Measurements from ENCODE around the gene MLPH.

MLPH gene

DNA sequence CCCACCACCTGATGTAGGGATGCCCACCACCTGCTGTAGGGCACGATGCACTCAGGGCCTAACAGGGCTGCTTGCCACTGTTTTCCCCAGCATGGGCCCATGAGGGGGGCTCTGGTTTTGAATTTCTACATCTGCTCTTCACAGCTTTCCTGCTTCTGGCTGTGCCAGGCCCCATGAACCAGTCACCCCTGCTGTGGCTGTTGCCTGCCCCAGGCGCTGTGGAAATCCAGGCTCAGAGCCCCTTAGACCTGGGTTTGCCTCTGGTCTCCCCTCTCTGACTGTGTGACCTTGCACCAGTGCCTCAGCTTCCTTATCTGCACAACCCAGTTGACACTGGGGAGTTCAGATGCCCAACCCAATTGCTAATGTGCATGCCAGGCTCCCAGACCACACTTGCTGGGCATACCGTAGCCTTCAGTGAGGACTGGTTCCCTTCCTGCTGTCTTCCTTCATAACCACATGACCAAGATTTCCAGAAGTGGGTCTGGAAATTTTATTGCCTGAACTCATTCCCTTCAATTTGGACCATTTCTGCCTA is 6.0 kb upstream of the MLPH start:
- DNase-seq: no peak

DNA sequence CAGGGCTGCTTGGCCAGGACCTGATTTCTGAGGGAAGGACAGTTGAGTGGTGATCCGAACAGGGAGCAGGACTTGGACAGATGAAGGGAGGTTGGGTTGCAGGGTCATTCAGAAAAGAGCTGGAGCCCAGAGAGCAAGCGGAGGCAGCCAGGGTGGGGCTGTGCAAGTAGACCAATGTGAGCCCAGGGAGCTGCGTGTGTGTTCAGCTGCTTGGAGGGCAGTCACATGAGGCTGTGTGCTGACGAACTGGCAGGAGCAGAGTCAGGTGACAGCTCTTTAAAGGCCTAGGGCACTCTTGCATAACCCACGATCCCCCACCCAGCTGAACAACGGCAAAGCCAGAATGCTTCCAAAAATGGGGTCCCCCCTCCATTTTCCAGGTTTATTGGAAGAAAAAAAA is 4.6 kb upstream of the MLPH start:
- no peak for DNase-seq

- DNase-seq: no peak
Observed at GRCh38 chr2:237483018-237483731, 3.9 kb upstream of the MLPH start.

GRCh38 chr2:237485304-237485703 is 1.7 kb upstream of the MLPH start:
- no peak for DNase-seq

DNA sequence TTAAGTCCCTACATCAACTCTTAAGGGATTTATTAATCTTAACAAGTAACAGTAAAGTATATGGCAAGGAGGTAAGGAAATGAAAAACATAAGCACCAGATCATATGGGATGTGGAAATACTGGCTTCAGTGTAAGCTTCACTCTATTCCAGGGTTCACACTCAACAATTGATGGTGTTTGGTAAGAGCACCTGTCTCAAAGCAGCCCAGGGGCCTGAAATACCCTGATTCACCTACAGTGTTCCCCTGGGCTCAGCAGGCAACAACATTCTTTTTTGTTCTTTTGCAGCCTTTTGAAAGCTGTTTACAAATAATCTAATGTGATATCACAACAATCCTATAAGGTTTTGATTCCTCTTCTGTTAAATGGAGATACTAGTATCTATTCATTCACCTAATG is 1.2 kb upstream of the MLPH start:
- no peak for DNase-seq

- DNase-seq: no peak
Observed at GRCh38 chr2:237486334-237486818, 675 bp upstream of the MLPH start.

DNA sequence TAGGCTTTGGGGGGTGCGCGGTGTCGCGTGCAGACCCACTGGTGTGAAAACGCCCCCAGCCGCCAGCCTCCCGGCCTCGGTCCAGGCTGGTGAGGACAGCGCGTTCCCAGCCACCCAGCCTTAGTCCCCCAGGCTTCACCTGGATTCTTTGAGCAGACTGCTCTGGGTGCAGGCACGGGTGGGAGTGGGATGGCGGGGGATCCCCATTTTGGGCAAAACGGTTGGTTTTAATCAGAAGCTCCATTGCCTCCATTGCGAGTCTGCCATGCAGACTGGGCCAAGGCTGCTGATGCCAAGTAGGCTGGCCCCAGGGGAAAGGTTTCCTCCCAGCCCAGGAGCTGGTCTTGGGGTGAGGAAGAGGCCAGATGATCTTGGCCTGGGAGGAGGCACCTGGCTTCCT is 445 bp downstream of the MLPH start:
- no peak for DNase-seq

DNA sequence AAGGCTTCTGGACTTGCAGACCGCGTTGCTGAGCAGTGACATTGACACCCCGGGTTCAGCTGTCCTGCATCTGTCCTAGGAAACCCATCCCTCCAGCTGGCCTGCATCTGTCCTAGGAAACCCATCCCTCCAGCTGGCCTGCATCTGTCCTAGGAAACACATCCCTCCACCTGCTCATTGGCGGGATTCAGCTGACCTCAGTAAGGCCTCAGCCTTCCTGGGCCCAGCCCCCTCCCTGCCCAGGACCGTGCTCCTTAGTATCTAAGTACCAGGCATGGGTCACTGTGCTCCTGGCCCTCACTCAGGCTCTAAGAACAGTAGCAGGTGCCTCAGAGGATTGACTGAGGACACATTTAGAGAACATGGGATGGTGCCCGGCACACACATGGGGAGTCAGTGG is 1.2 kb downstream of the MLPH start:
- DNase-seq: no peak

DNA sequence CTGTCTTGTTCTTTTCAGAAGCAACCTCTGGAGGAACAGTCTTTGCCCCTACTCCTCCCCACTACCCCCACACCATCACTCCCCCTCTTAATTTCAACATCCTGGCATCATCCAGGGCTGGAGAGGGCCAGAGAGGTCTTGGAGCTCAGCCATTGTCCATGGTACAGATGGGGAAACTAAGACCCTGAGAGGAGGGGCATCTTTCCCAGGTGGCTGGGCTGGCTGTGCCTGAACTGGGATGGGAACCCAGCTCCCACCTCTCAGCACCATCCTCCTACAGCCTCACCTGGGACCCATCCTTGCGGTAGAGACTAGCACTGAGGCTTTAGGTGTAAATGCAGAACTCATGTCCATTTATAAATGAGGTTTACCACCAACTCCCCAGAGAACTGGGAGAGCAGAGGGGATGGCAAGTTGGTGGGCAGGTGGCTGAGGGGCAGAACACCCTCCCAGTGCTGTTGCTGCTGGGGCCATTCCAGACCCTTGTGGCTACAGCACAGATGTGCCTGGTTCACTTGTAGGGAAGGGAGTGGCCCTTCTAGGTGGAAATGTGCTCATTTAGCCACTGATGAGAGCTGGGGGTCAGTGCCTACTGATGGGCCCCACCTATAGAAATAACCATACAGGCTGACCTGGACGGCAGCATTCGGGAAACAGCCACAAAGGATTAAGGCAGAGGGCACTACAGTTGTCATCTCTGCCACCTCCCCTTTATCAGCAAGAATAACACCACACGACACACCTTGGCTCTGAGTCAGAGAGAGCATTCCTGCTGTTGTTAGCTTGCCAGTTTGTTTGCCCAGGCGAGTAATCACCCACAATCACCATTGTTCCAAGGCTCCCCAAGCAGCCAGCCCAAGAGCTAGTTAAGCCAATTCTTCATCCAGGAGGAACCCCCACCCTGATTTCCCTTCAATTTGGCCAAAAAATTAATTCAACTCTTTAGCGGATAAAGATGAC is 2.1 kb downstream of the MLPH start:
- no peak for DNase-seq

GRCh38 chr2:237490009-237490711 is 3.1 kb downstream of the MLPH start:
- DNase-seq: no peak

GRCh38 chr2:237490795-237491194 is 3.7 kb downstream of the MLPH start:
- no peak for DNase-seq

DNA sequence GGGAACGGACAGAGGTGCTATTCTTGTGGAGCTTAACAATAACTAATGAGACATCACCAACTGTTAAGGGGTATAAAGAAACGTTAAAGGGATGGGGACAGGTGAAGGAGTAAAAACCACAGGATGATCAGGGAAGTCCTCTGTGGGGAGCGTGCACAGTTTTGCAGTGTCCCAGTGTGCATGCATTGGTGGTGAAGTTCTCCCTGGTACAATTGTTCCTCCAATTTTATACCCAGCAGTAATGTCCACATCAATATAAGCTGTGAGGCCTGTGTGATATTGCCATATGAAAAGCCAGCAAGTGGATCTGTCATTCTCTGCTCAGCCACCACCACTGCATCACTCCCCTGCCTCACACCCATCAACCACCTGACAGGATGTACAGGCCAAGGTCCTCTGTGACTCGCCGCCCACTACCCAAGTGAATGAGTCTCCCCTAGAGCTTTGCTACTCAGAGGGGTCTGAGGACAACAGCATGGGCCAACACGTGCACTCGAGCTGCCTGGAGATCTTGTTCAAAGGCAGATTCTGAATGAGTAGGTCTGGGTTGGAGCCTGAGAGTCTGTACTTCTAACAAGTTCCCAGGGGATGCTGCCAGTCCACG is 4.6 kb downstream of the MLPH start:
- no peak for DNase-seq

DNA sequence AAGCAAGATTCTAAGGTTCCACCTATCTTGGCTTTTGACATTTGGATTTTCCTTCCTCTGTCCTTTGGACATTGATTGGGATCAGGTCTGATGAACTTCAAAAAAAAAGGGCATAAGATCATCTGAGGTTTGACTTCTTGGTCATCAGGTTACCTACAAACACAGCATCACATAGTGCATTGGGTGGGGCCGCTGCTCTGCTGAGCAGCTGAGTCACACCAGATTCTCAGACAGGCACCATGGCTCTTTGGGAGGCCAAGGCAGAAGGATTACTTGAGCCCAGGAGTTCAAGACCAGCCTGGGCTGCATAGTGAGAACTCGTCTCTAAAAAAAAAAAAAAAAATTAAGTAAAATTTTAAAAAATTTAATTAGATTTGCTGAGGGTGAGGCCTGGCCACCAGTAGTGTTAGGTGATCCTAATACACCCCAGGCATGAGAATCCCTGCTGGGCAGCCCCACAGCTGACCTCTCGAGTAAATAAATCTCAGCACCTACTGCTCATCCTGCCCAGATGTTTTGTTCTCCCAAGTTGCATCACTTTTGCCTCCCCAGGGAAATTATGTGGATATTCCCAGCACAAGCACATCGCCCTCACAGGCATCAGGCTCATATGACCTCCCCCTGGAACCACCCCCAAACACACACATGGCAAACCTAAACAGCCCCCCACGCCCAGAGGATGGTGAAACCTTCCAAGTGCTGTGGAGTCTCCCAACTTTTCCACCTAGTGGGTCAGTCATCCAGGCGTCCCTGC is 5.3 kb downstream of the MLPH start:
- no peak for DNase-seq

- no peak for DNase-seq
Observed at GRCh38 chr2:237494066-237494465, 7.0 kb downstream of the MLPH start.

DNA sequence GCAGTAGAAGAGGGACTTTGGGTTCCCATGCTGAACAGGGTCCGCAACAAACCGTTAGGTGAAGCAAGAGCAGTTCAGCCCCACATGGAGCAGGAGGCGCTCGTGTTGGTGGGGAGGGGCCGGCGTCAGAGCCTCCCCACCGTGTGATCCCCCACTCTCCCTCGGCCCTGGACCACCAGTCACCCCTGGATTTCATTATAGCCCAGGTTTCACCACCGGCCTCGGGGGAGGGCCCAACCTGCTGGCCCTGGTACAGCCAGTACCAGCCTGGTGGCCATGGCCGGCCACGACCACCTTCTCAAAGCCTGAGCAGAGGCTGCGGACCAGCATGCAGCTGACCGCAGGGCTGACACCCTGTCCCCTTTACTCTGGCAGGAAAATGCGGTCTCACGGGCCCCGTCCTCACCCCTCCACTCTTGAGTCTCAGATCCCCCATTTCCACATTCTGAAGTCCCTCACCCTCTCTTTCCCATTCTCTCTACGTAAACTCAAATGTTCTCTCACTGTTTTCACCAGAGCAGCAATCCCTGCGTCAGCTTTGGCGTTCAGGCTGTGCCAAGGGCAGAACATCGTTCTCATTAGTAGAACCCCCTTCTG is 8.6 kb downstream of the MLPH start:
- no peak for DNase-seq

DNA sequence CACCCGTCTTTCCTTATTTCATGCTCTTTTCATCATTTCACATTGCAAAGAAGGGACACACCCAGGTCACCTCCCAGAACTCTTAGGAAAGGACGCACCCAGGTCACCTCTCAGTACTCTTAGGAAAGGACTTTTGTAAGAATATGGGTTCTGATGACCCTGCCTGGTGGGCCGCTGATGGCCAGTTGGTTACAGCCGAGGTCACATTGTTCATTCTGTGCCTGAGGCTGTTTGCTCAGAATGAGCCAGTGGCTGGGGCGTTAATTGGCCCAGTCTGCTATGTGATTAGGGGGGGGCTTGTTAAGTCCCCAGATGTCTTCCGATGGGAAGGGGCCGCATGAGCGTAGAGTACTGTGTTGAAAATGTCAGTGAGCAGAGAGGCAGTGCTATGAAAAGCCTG is 9.4 kb downstream of the MLPH start:
- no peak for DNase-seq

DNA sequence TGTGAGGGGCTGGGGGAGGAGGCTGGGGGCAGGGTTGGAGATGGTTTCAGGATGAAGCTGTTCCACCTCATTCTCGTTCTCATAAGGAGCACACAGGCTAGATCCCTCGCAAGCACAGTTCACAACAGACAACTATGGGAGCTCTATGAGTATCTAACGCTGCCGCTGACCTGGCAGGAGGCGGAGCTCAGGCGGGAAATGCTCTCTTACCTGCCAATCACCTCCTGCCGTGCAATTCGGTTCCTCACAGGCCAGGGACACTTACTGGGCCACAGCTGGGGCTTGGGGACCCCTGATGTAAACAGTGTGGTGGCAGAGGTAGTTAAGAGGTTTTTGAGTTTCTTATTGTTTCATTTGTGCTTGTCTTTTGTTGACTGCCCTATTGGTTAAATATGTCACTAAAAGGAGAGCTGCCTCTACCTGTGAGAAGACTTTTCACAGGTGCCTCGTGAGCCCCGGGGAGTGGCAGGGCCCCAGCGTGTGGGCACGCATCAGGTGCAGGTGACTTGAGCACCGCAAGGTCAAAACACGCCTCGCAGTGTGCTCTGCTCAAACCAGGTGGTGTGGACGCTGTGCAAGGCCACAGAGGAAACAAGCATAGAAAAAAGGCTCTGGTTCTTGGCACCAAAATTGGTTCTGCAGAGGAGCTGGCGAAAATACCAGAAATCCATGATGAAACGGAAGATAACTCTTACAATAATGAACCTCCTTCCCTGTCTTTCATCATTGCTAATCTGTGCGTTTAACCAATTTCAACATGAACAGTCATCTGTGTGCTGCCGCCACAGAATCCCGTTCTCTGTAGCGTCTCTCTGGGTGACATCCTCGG is 10.2 kb downstream of the MLPH start:
- DNase-seq: no peak

DNA sequence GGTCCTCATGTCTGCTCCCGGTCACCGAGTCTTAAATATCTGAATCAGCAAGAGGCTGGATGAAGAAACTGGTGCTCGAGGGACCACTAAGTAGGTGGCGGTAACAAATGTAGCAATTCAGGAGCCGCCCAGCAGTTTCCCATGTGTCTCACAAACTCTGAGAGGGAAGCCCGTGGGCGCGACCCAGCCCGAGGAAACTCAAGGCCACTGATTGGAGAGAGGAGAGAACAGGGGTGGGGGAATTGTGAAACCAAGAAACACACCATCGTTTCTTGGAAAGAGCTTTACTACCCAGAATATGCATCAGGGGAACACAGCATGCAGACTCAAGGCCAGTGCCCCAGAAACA is 10.8 kb downstream of the MLPH start:
- no peak for DNase-seq

- no peak for DNase-seq
Observed at GRCh38 chr2:237498341-237498740, 11.3 kb downstream of the MLPH start.

DNA sequence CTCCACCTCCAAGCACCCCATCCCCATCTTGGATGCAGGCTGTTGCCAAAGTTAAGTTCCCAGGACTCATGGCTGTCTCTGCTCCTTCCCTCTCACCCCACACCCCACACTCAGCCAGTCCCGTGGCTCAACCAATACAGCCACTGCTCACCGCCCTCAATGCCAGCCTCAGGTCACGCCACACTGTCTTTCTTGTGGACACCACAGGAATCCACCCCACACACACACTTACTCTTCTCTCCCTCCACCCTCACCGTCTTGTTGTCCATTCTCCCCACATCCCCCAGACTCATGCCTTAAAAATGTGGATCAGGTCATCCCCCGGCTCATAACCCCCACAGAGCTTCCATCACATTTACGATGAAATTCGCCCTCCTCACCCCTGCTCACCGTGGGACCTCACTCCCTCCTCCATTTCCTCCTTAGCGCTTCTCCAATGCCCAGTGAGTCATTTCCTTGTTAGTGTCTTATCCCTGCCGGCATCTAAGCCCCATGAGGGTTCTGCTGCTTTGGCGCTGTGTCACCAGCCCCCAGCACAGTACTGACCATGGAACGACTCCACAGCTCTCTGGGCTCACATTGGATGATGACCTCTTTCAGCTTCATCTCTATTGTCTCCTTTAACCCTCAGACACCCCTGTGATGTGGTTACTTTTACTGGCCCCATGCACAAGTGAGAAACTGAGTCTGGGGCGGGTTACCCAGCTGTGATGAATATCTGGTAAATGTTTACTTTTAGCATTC is 13.8 kb downstream of the MLPH start:
- DNase-seq: no peak

Data from stimulated activated CD4-positive, alpha-beta T cell treated with anti-CD3 and anti-CD28 coated beads, Interleukin-4, amount 100 ng/mL, for 4 hours (primary cell).